HCT116 (cell line): ENCODE measurements around the gene MIS18BP1. TPM values are rescaled to one million over a fixed set of nuclear protein-coding genes. Genes with fewer than 3 reads are reported as not detected.

ENCODE experiments used
- ATAC-seq: fragments of 200-7000 bp; cut with Tn5 transposase; 2 replicates; pipeline ENCODE4 v1.9.1; 2020; ENCODE audit warnings: mild to moderate bottlenecking, moderate library complexity
- BruUV-seq: library from RNA; stranded (reverse); fragments of 400-500 nt; replicated peaks from 2 replicates; lab custom pipeline; 2021; lab: Mats Ljungman, UMichigan
- CTCF ChIA-PET: fragments of 300-600 bp; sonication (Branson Sonifier 250); formaldehyde crosslinking; loops from one replicate; lab custom pipeline; 2021; ENCODE audit warnings: antibody characterized with exemption; lab: Charles Lee
- POLR2A ChIA-PET: fragments of 300-600, 350-600 bp; sonication (Branson Sonifier 250); formaldehyde crosslinking; loops from one replicate; lab custom pipeline; 2021; ENCODE audit warnings: antibody characterized with exemption; lab: Charles Lee
- RAD21 ChIA-PET, 2 experiments: fragments of 300-600 bp; sonication (Branson Sonifier 250); formaldehyde crosslinking; loops; one replicate each; lab custom pipeline; 2023; ENCODE audit warnings: low total read pairs in 2 of 2; ENCODE audit not compliant: uncharacterized antibody in 2 of 2, unreplicated experiment in 2 of 2, low non-redundant PET in 1 of 2; lab: Charles Lee
- DNase-seq: peaks from one replicate; pipeline ENCODE4 v3.0.0-alpha.2; 2010; ENCODE audit warnings: low read depth, low spot score
- H2AFZ ChIP-seq: fragments of 200-600 bp; shearing (Covaris generic), sonication (generic); 2 replicates; pipeline ENCODE4 v1.6.1; 2017; ENCODE audit warnings: low read depth, mixed run types, mixed read lengths, antibody characterized with exemption, low read length; ENCODE audit not compliant: poor library complexity, severe bottlenecking
- H3K27ac ChIP-seq: 2 replicates; pipeline ENCODE4 v1.5.1; 2012; ENCODE audit warnings: low read depth, low read length
- H3K27me3 ChIP-seq: fragments of 200-600 bp; sonication (generic); 2 replicates; pipeline ENCODE4 v1.6.1; 2016; ENCODE audit warnings: mixed run types, low read length, mixed read lengths; ENCODE audit not compliant: insufficient read depth
- H3K36me3 ChIP-seq, 2 experiments: fragments of 200-500 bp in 1 of 2; fragments of 200-600 bp in 1 of 2; sonication (Bioruptor generic) in 1 of 2; sonication (generic) in 1 of 2; 2 replicates each; pipeline versions ENCODE4 v1.5.1 to v1.6.1; 2014 to 2016; ENCODE audit warnings: low read length in 2 of 2, inconsistent platforms in 1 of 2, mixed read lengths in 1 of 2, mixed run types in 1 of 2; ENCODE audit not compliant: insufficient read depth in 2 of 2, control insufficient read depth in 1 of 2
- H3K4me1 ChIP-seq, 2 experiments: fragments of 200-600 bp in 1 of 2; sonication (generic) in 1 of 2; 2 replicates each; pipeline versions ENCODE4 v1.5.1 to v1.6.1; 2012 to 2017; ENCODE audit warnings: low read length in 2 of 2, inconsistent platforms in 1 of 2, mild to moderate bottlenecking in 1 of 2, mixed read lengths in 1 of 2, mixed run types in 1 of 2, moderate library complexity in 1 of 2; ENCODE audit not compliant: insufficient read depth in 2 of 2, control insufficient read depth in 1 of 2
- H3K4me2 ChIP-seq: fragments of 200-600 bp; sonication (generic); 2 replicates; pipeline ENCODE4 v1.6.1; 2017; ENCODE audit warnings: mixed run types, low read length, mixed read lengths
- H3K4me3 ChIP-seq, 2 experiments: fragments of 200-600 bp in 1 of 2; sonication (generic) in 1 of 2; replicated peaks in 1 of 2; 2 replicates each; pipeline ENCODE4 v1.5.1; 2011 to 2016; ENCODE audit warnings: low read length in 2 of 2, control low read depth in 1 of 2, low read depth in 1 of 2, mild to moderate bottlenecking in 1 of 2, mixed read lengths in 1 of 2, mixed run types in 1 of 2
- H3K79me2 ChIP-seq: fragments of 200-600 bp; sonication (generic); 2 replicates; pipeline ENCODE4 v1.6.1; 2017; ENCODE audit warnings: mild to moderate bottlenecking, mixed run types, low read length, moderate library complexity, mixed read lengths; ENCODE audit not compliant: insufficient read depth
- H3K9ac ChIP-seq: fragments of 200-600 bp; sonication (generic); 2 replicates; pipeline ENCODE4 v1.6.1; 2016; ENCODE audit warnings: low read length, mixed read lengths
- H3K9me2 ChIP-seq: fragments of 200-600 bp; sonication (generic), shearing (Covaris generic); 2 replicates; pipeline ENCODE4 v1.6.1; 2017; ENCODE audit warnings: mixed run types, mild to moderate bottlenecking, moderate library complexity; ENCODE audit not compliant: insufficient read depth
- H3K9me3 ChIP-seq, 2 experiments: fragments of 200-500 bp in 1 of 2; fragments of 200-600 bp in 1 of 2; sonication (Bioruptor generic) in 1 of 2; sonication (generic) in 1 of 2; 2 replicates each; pipeline ENCODE4 v1.6.1; 2014 to 2017; ENCODE audit warnings: low read length in 2 of 2, mixed read lengths in 2 of 2, inconsistent platforms in 1 of 2, low read depth in 1 of 2, mild to moderate bottlenecking in 1 of 2, mixed run types in 1 of 2, moderate library complexity in 1 of 2; ENCODE audit not compliant: control insufficient read depth in 1 of 2, insufficient read depth in 1 of 2
- H4K20me1 ChIP-seq: fragments of 200-600 bp; sonication (generic), shearing (Covaris generic); 2 replicates; pipeline ENCODE4 v1.6.1; 2017; ENCODE audit warnings: mixed run types, mild to moderate bottlenecking, moderate library complexity; ENCODE audit not compliant: insufficient read depth
- ATF3 ChIP-seq: IDR thresholded peaks from 2 replicates; pipeline ENCODE4 v1.6.1; 2012
- CBX3 ChIP-seq: IDR thresholded peaks from 2 replicates; pipeline ENCODE4 v1.6.1; 2012; ENCODE audit warnings: low read depth
- CEBPB ChIP-seq: IDR thresholded peaks from 2 replicates; pipeline ENCODE4 v1.6.1; 2012; ENCODE audit warnings: low read depth
- CTCF ChIP-seq, 3 experiments: fragments of 200-600 bp in 1 of 3; sonication (generic) in 1 of 3; IDR thresholded peaks in 2 of 3; conservative IDR thresholded peaks in 1 of 3; 2 replicates each; pipeline ENCODE4 v1.5.1; 2012 to 2017; ENCODE audit warnings: low read depth in 2 of 3, low read length in 2 of 3, antibody characterized with exemption in 1 of 3, borderline replicate concordance in 1 of 3, control low read depth in 1 of 3, mild to moderate bottlenecking in 1 of 3, mixed read lengths in 1 of 3, mixed run types in 1 of 3, moderate library complexity in 1 of 3; ENCODE audit not compliant: insufficient read depth in 1 of 3
- EGR1 ChIP-seq: IDR thresholded peaks from 2 replicates; pipeline ENCODE4 v1.6.1; 2012; ENCODE audit warnings: low read depth
- ELF1 ChIP-seq: IDR thresholded peaks from 2 replicates; pipeline ENCODE4 v1.6.1; 2012; ENCODE audit warnings: low read depth, borderline replicate concordance
- EZH2 ChIP-seq: fragments of 200-600 bp; sonication (generic); IDR thresholded peaks from 2 replicates; pipeline ENCODE4 v1.6.1; 2017; ENCODE audit warnings: antibody characterized with exemption, mixed run types
- EZH2phosphoT487 ChIP-seq: fragments of 200-600 bp; IDR thresholded peaks from 2 replicates; pipeline ENCODE4 v1.6.1; 2018; ENCODE audit warnings: antibody characterized with exemption, borderline replicate concordance
- JUND ChIP-seq: IDR thresholded peaks from 2 replicates; pipeline ENCODE4 v1.6.1; 2012
- MAX ChIP-seq: IDR thresholded peaks from 2 replicates; pipeline ENCODE4 v1.6.1; 2012
- POLR2AphosphoS5 ChIP-seq: IDR thresholded peaks from 2 replicates; pipeline ENCODE4 v1.6.1; 2011; ENCODE audit warnings: mild to moderate bottlenecking, low read depth, low read length, moderate library complexity
- RAD21 ChIP-seq: IDR thresholded peaks from 2 replicates; pipeline ENCODE4 v1.6.1; 2012; ENCODE audit warnings: low read depth, mild to moderate bottlenecking
- SIN3A ChIP-seq: IDR thresholded peaks from 2 replicates; pipeline ENCODE4 v1.6.1; 2012; ENCODE audit warnings: low read depth
- SP1 ChIP-seq: IDR thresholded peaks from 2 replicates; pipeline ENCODE4 v1.6.1; 2012; ENCODE audit warnings: low read depth
- SRF ChIP-seq: IDR thresholded peaks from 2 replicates; pipeline ENCODE4 v1.6.1; 2012; ENCODE audit warnings: low read depth
- TCF7L2 ChIP-seq: IDR thresholded peaks from 2 replicates; pipeline ENCODE4 v1.7.0; 2011; ENCODE audit warnings: borderline replicate concordance, inconsistent platforms; ENCODE audit not compliant: insufficient read depth, insufficient read length; ENCODE audit errors: extremely low read depth
- YY1 ChIP-seq: IDR thresholded peaks from 2 replicates; pipeline ENCODE4 v1.6.1; 2011; ENCODE audit warnings: low read length, low read depth, moderate library complexity, mild to moderate bottlenecking; ENCODE audit not compliant: insufficient replicate concordance; ENCODE audit errors: extremely low read depth
- ZFX ChIP-seq: fragments of 450-650 bp; IDR thresholded peaks from 2 replicates; pipeline ENCODE4 v1.6.1; 2017
- ZNF274 ChIP-seq: fragments of 200-500 bp; sonication (Bioruptor generic); IDR thresholded peaks from 2 replicates; pipeline ENCODE4 v1.6.1; 2014; ENCODE audit warnings: mild to moderate bottlenecking, low read depth, low read length, inconsistent platforms
- intact Hi-C: fragments of 100-400 bp; cut with micrococcal nuclease; formaldehyde crosslinking; loops from 2 replicates; pipeline ENCODE4 v1.10.0; 2022
- total RNA-seq: library from RNA; stranded (reverse); gene quantifications from one replicate; pipeline ENCODE4 v1.2.1, GENCODE V29; 2021; ENCODE audit not compliant: unreplicated experiment

MIS18BP1 gene
- total RNA-seq, 1 experiment from 2014 or later: 37.9 TPM

- intact Hi-C loops: no loop called here
- ChIA-PET RAD21 (no interaction called here), POLR2A (no interaction called here), CTCF (interaction anchor here (0.6 kb wide), 1 partner anchor 1096 kb away, joined by 3 read pairs; no protein-coding TSS in a partner anchor)
- Histone ChIP-seq H4K20me1 (no peaks in the 10 kb centered on the region), H3K9ac (no peak overlapping the region), H3K27me3 (no peaks in the 10 kb centered on the region), H3K27ac (no peak overlapping the region), H3K4me2 (no peak overlapping the region), H3K4me1 (no peaks in the 10 kb centered on the region), H3K9me2 (no peaks in the 10 kb centered on the region), H3K9me3 (no peaks in the 10 kb centered on the region), H3K4me3 (no peak overlapping the region), H3K79me2 (no peaks in the 10 kb centered on the region), H3K36me3 (no peaks in the 10 kb centered on the region), H2AFZ (no peak overlapping the region)
- no TSS peak for BruUV-seq
- ATAC-seq: no peak
- TF ChIP-seq ELF1: no peak
- no peak for TF ChIP-seq ZNF274
- no peak for TF ChIP-seq ZFX
- TF ChIP-seq MAX: no peak
- TF ChIP-seq YY1: no peak
- no peak for TF ChIP-seq JUND
- no peak for TF ChIP-seq RAD21
- TF ChIP-seq POLR2AphosphoS5: no peak
- no peak for TF ChIP-seq EZH2
- no peak for TF ChIP-seq SP1
- no peak for TF ChIP-seq ATF3
- TF ChIP-seq EZH2phosphoT487: no peak
- TF ChIP-seq SRF: no peak
- TF ChIP-seq CEBPB: no peak
- no peak for TF ChIP-seq CBX3
- TF ChIP-seq EGR1: no peak
- no peak for TF ChIP-seq CTCF (IDR thresholded peaks at IDR 0.05 in 2 of 3, conservative IDR thresholded peaks at IDR 0.05 in 1 of 3; ENCODE audit: borderline replicate concordance in 1 of 3, insufficient read depth in 1 of 3, low read depth in 2 of 3, low read length in 2 of 3)
- no peak for TF ChIP-seq TCF7L2
- no peak for TF ChIP-seq SIN3A
- no peak for DNase-seq
These were observed 37.5 kb upstream of the MIS18BP1 start for GRCh38 chr14:45290547-45290946.
